Stomach (tissue), 9 donors: ENCODE data around the gene UBFD1. TPM values are rescaled to one million over a fixed set of nuclear protein-coding genes. Genes with fewer than 3 reads are reported as not detected.
A peak's percentile ranks its signal among the peaks of the same experiment; 100 is the strongest.

Experiments used
- DNase-seq, 2 donors: peaks; one replicate each; pipeline versions ENCODE4 v3.0.0 to v3.0.0-alpha.2; 2013 to 2019
- H3K27ac ChIP-seq, 5 donors: fragments of 200-600 bp in 4 of 5; sonication (generic) in 4 of 5; one replicate each; pipeline ENCODE4 v1.5.1; 2013 to 2019; ENCODE audit warnings: mild to moderate bottlenecking in 1 of 5, moderate library complexity in 1 of 5
- H3K27me3 ChIP-seq, 3 donors: fragments of 200-600 bp; sonication (generic); one replicate each; pipeline ENCODE4 v1.5.1; 2017 to 2019; ENCODE audit warnings: mixed run types in 1 of 3
- H3K36me3 ChIP-seq, 4 donors: fragments of 200-600 bp; sonication (generic); 1 replicate in 3 of 4; 2 replicates in 1 of 4; pipeline ENCODE4 v1.5.1; 2016 to 2019
- H3K4me1 ChIP-seq, 4 donors: fragments of 200-600 bp; sonication (generic); one replicate each; pipeline ENCODE4 v1.5.1; 2016 to 2019
- H3K4me3 ChIP-seq, 4 donors: fragments of 200-600 bp; sonication (generic) in 3 of 4; one replicate each; pipeline ENCODE4 v1.5.1; 2016 to 2019; ENCODE audit warnings: mild to moderate bottlenecking in 1 of 4
- H3K9me3 ChIP-seq, 4 donors: fragments of 200-600 bp; sonication (generic); one replicate each; pipeline ENCODE4 v1.5.1; 2016 to 2019
- CTCF ChIP-seq, 7 experiments: fragments of 450-650 bp in 4 of 7; fragments of 200-600 bp in 3 of 7; sonication (generic) in 3 of 7; IDR thresholded peaks; one replicate each; pipeline ENCODE4 v1.5.1; 2016 to 2019; ENCODE audit warnings: antibody characterized with exemption in 7 of 7, control low read depth in 2 of 7, mild to moderate bottlenecking in 1 of 7
- EP300 ChIP-seq: sonication (generic); formaldehyde crosslinking; IDR thresholded peaks from one replicate; pipeline ENCODE4 v1.6.1; 2017; ENCODE audit warnings: antibody characterized with exemption
- POLR2A ChIP-seq, 4 donors: fragments of 450-650 bp; IDR thresholded peaks; one replicate each; pipeline ENCODE4 v1.6.1; 2016; ENCODE audit warnings: antibody characterized with exemption in 4 of 4, control low read depth in 2 of 4, mild to moderate bottlenecking in 1 of 4, moderate library complexity in 1 of 4
- POLR2AphosphoS5 ChIP-seq, 3 donors: sonication (generic); formaldehyde crosslinking; IDR thresholded peaks; one replicate each; pipeline ENCODE4 v1.6.1; 2016; ENCODE audit warnings: antibody characterized with exemption in 3 of 3
- WGBS, 5 donors: extraction: QIAGEN DNeasy Blood & Tissue Kit in 3 of 5; methylation state at CpG; one replicate each; pipeline versions ENCODE4 v1.1.5 to v1.1.7; 2013 to 2018; 5-methylcytosine and 5-hydroxymethylcytosine counted together
- intact Hi-C: fragments of 100-400 bp; cut with DNase I; formaldehyde crosslinking; loops from one replicate; pipeline ENCODE4 v1.15.1; 2023; ENCODE audit warnings: low total_unique reads
- polyA plus RNA-seq, 3 donors: library from polyadenylated mRNA; stranded (reverse); fragments of 200-250 nt; gene quantifications; one replicate each; pipeline ENCODE4 v1.2.3, GENCODE V29; 2013
- total RNA-seq, 5 donors: library from RNA; depleted of rRNA; stranded (reverse); fragments of >200 nt; gene quantifications; one replicate each; pipeline versions ENCODE4 v1.1.0 to v1.2.3, GENCODE V29; 2014 to 2016
- donor health status: healthy with polysubstance abuse.
- donor health status: Bipolar disorder and iron deficiency.
- donor health status: healthy.

UBFD1 gene
- total and polyA plus RNA-seq, 8 donors: 6.0 to 163 (median 29.4) TPM

- H3K27ac ChIP-seq: no peak overlapping the region
- no peaks in the 10 kb centered on the region for H3K27me3 ChIP-seq
- H3K9me3 ChIP-seq: no peaks in the 10 kb centered on the region
- H3K4me1 ChIP-seq: no peaks in the 10 kb centered on the region
- DNase-seq: no peak
- intact Hi-C loops: no loop called here
- peaks cover 75 to 100% (median 100%) of the 10 kb centered on the region in 4 donors for H3K36me3 ChIP-seq
- no peak overlapping the region for H3K4me3 ChIP-seq
- WGBS, 5 donors: 87 to 96% (median 92%) methylated on average over 3 of the region's 3 CpGs
- TF ChIP-seq POLR2A (IDR thresholded peaks at IDR 0.05): no peak
- TF ChIP-seq POLR2AphosphoS5 (IDR thresholded peaks at IDR 0.05): no peak
- TF ChIP-seq CTCF (IDR thresholded peaks at IDR 0.05): no peak
- no peak for TF ChIP-seq EP300
Measured at GRCh38 chr16:23567602-23568001, 10.1 kb downstream of the UBFD1 start.

GRCh38 chr16:23570992-23571632, 13.6 kb downstream of the UBFD1 start:
- intact Hi-C loops: no loop called here
- Histone ChIP-seq H3K9me3 (no peaks in the 10 kb centered on the region), H3K27me3 (no peaks in the 10 kb centered on the region), H3K4me1 (no peaks in the 10 kb centered on the region), H3K4me3 (no peak overlapping the region), H3K27ac (no peak overlapping the region), H3K36me3 (peaks cover 62 to 100% (median 100%) of the 10 kb centered on the region in 4 donors)
- WGBS, 5 donors: 78 to 86% (median 85%) methylated on average over 8 of the region's 8 CpGs
- TF ChIP-seq CTCF (IDR thresholded peaks at IDR 0.05) (no peak), EP300 (no peak), POLR2A (IDR thresholded peaks at IDR 0.05) (no peak), POLR2AphosphoS5 (IDR thresholded peaks at IDR 0.05) (no peak)
- peak in 1 of 2 donors; percentile 7 for DNase-seq

GRCh38 chr16:23571895-23572294, 14.4 kb downstream of the UBFD1 start:
- H3K27ac ChIP-seq: no peak overlapping the region
- no peak overlapping the region for H3K4me3 ChIP-seq
- 94 to 95% (median 95%) methylated on average over 5 of the region's 5 CpGs for WGBS, 5 donors
- no peaks in the 10 kb centered on the region for H3K9me3 ChIP-seq
- TF ChIP-seq POLR2AphosphoS5 (IDR thresholded peaks at IDR 0.05) (no peak), EP300 (no peak), POLR2A (IDR thresholded peaks at IDR 0.05) (no peak), CTCF (IDR thresholded peaks at IDR 0.05) (no peak)
- intact Hi-C loops: no loop called here
- DNase-seq: no peak
- H3K4me1 ChIP-seq: no peaks in the 10 kb centered on the region
- H3K27me3 ChIP-seq: no peaks in the 10 kb centered on the region
- peaks cover 57 to 100% (median 99%) of the 10 kb centered on the region in 4 donors for H3K36me3 ChIP-seq

- no peaks in the 10 kb centered on the region for H3K4me1 ChIP-seq
- no peak overlapping the region for H3K4me3 ChIP-seq
- no peak for DNase-seq
- H3K27ac ChIP-seq: no peak overlapping the region
- intact Hi-C loops: no loop called here
- H3K9me3 ChIP-seq: no peaks in the 10 kb centered on the region
- 93 to 97% (median 95%) methylated on average over 9 of the region's 9 CpGs for WGBS, 5 donors
- no peaks in the 10 kb centered on the region for H3K27me3 ChIP-seq
- peaks cover 53 to 100% (median 97%) of the 10 kb centered on the region in 4 donors for H3K36me3 ChIP-seq
- no peak for TF ChIP-seq POLR2A (IDR thresholded peaks at IDR 0.05)
- TF ChIP-seq EP300: no peak
- TF ChIP-seq CTCF (IDR thresholded peaks at IDR 0.05): no peak
- TF ChIP-seq POLR2AphosphoS5 (IDR thresholded peaks at IDR 0.05): no peak
Measured at GRCh38 chr16:23572394-23572793, 14.9 kb downstream of the UBFD1 start.
